T47D (cell line): ENCODE data around the gene VEGFA.
A peak's percentile ranks its signal among the peaks of the same experiment; 100 is the strongest.

Experiments
- DNase-seq, 2 experiments: peaks; one replicate each; pipeline versions ENCODE4 v3.0.0 to v3.0.0-alpha.2; 2011 to 2012; ENCODE audit warnings: low read depth in 1 of 2, low spot score in 1 of 2
- JUND ChIP-seq: IDR thresholded peaks from 2 replicates; pipeline ENCODE4 v1.6.1; 2012; ENCODE audit warnings: low read depth
- in situ Hi-C: cut with HindIII; loops from 2 replicates; pipeline ENCODE4 v1.10.0; 2016; ENCODE audit warnings: low sequenced_read_pairs, low pct_unique_long_range_greater_than_20kb

VEGFA gene

GRCh38 chr6:43780941-43781928, 11.2 kb downstream of the VEGFA start:
- DNase-seq: peak; percentile 45 to 77
- TF ChIP-seq JUND: no peak
- in situ Hi-C loops: no loop called here

- in situ Hi-C loops: no loop called here
- no peak for DNase-seq
- no peak for TF ChIP-seq JUND
Observed at GRCh38 chr6:43781941-43782704, 12.1 kb downstream of the VEGFA start.

- TF ChIP-seq JUND: no peak
- DNase-seq: no peak
- in situ Hi-C loops: no loop called here
Observed at GRCh38 chr6:43782764-43783513, 12.9 kb downstream of the VEGFA start.

- in situ Hi-C loops: no loop called here
- no peak for TF ChIP-seq JUND
- no peak for DNase-seq
Observed at GRCh38 chr6:43784049-43784855, 14.2 kb downstream of the VEGFA start.

- no peak for TF ChIP-seq JUND
- DNase-seq: no peak
- in situ Hi-C loops: no loop called here
Observed at GRCh38 chr6:43785220-43785752, 15.3 kb downstream of the VEGFA start.

GRCh38 chr6:43785904-43786303, 15.9 kb downstream of the VEGFA start:
- TF ChIP-seq JUND: no peak
- in situ Hi-C loops: no loop called here

GRCh38 chr6:43786664-43787329, 16.8 kb downstream of the VEGFA start:
- DNase-seq: no peak
- no peak for TF ChIP-seq JUND
- in situ Hi-C loops: no loop called here

More at GRCh38 chr6:43785904-43786303, 15.9 kb downstream of the VEGFA start:
- DNase-seq: no peak

- TF ChIP-seq JUND: no peak
- in situ Hi-C loops: no loop called here
- DNase-seq: no peak
Observed at GRCh38 chr6:43788301-43788700, 18.3 kb downstream of the VEGFA start.

GRCh38 chr6:43789447-43789846, 19.4 kb downstream of the VEGFA start:
- DNase-seq: no peak
- TF ChIP-seq JUND: no peak
- in situ Hi-C loops: no loop called here

- TF ChIP-seq JUND: no peak
- DNase-seq: peak in 1 of 2 experiments; percentile 48
- in situ Hi-C loops: no loop called here
Observed at GRCh38 chr6:43790031-43790430, 20.0 kb downstream of the VEGFA start.
